Measurements from ENCODE around the gene EEF1A2.
A peak's percentile ranks its signal among the peaks of the same experiment; 100 is the strongest.

Gene EEF1A2

GRCh38 chr20:63447320-63447719, 51.6 kb downstream of the EEF1A2 start:
- DNase-seq = no peak

- DNase-seq = no peak
Observed at GRCh38 chr20:63446216-63447024, 52.5 kb downstream of the EEF1A2 start.

GRCh38 chr20:63445075-63445734, 53.7 kb downstream of the EEF1A2 start:
- no peak for DNase-seq

GRCh38 chr20:63444548-63444947, 54.3 kb downstream of the EEF1A2 start:
- no peak for DNase-seq

GRCh38 chr20:63443606-63444395, 55.1 kb downstream of the EEF1A2 start:
- no peak for DNase-seq

GRCh38 chr20:63442100-63442493, 56.8 kb downstream of the EEF1A2 start:
- DNase-seq = peak in 1 of 2 experiments; percentile 46

- DNase-seq = no peak
Observed at GRCh38 chr20:63441136-63442099, 57.5 kb downstream of the EEF1A2 start.

- DNase-seq = no peak
Observed at GRCh38 chr20:63440366-63440955, 58.4 kb downstream of the EEF1A2 start.

GRCh38 chr20:63439866-63440265, 59.0 kb downstream of the EEF1A2 start:
- DNase-seq = no peak

GRCh38 chr20:63438121-63438520, 60.8 kb downstream of the EEF1A2 start:
- no peak for DNase-seq
